Stimulated activated CD4-positive, alpha-beta T cell treated with anti-CD3 and anti-CD28 coated beads, Interleukin-4, amount 100 ng/mL, for 1 hour (primary cell): ENCODE measurements around the gene ATP6V0C.

Experiments used
- DNase-seq: peaks from one replicate; pipeline ENCODE4 v3.0.0-alpha.2; 2020

The ATP6V0C gene

GRCh38 chr16:2493605-2494004 is 20.1 kb upstream of the ATP6V0C start:
- no peak for DNase-seq

DNA sequence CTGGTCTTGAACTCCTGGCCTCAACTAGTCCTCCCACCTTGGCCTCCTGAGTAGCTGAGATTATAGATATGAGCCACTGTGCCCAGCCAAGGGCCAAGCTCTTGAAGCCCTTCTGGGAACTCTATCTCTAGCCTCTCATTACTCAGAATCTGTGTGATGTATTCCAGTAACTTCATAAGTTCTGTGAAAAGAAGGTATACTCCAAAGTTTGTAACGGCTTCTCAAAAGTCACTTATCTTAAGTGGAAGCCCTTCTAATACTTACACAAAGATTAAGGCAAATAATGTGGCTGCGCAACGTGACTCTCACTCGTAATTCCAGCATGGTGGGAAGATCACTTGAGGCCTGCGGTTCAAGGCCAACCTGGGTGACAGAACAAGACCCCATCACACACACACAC is 19.1 kb upstream of the ATP6V0C start:
- no peak for DNase-seq

DNA sequence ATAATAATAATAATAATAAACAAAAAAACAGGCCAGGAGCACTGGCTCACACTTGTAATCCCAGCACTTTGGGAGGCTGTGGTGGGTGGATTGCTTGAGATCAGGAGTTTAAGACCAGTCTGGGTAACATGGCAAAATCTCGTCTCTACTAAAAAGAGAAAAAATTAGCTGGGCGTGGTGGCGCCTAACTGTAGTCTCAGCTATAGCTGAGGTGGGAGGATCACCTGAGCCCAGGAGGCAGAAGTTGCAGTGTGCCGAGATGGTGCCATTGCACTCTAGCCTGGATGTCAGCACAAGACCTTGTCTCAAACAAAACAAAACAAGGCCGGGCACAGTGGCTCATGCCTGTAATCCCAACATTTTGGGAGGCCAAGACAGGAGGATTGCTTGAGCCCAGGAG is 18.7 kb upstream of the ATP6V0C start:
- DNase-seq, result no peak

DNA sequence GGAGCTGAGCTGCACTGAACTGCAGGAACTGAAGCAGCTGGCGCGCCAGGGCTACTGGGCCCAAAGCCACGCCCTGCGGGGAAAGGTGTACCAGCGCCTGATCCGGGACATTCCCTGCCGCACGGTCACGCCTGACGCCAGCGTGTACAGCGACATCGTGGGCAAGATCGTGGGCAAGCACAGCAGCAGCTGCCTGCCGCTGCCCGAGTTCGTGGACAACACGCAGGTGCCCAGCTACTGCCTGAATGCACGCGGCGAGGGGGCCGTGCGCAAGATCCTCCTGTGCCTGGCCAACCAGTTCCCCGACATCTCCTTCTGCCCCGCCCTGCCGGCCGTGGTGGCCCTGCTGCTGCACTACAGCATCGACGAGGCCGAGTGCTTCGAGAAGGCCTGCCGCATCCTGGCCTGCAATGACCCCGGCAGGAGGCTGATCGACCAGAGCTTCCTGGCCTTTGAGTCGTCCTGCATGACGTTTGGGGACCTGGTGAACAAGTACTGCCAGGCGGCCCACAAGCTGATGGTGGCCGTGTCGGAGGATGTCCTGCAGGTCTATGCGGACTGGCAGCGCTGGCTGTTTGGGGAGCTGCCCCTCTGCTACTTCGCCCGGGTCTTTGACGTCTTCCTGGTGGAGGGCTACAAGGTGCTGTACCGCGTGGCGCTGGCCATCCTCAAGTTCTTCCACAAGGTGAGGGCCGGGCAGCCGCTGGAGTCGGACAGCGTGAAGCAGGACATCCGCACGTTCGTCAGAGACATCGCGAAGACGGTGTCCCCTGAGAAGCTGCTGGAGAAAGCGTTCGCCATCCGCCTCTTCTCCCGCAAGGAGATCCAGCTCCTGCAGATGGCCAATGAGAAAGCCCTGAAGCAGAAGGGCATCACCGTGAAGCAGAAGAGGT is 17.3 kb upstream of the ATP6V0C start:
- DNase-seq, result no peak

- no peak for DNase-seq
These were observed 16.6 kb upstream of the ATP6V0C start for GRCh38 chr16:2497116-2497630.

- no peak for DNase-seq
These were observed 15.9 kb upstream of the ATP6V0C start for GRCh38 chr16:2497695-2498484.

GRCh38 chr16:2498531-2499253 is 15.1 kb upstream of the ATP6V0C start:
- no peak for DNase-seq

- no peak for DNase-seq
These were observed 14.3 kb upstream of the ATP6V0C start for GRCh38 chr16:2499454-2499853.

- no peak for DNase-seq
These were observed 13.8 kb upstream of the ATP6V0C start for GRCh38 chr16:2499890-2500429.

DNA sequence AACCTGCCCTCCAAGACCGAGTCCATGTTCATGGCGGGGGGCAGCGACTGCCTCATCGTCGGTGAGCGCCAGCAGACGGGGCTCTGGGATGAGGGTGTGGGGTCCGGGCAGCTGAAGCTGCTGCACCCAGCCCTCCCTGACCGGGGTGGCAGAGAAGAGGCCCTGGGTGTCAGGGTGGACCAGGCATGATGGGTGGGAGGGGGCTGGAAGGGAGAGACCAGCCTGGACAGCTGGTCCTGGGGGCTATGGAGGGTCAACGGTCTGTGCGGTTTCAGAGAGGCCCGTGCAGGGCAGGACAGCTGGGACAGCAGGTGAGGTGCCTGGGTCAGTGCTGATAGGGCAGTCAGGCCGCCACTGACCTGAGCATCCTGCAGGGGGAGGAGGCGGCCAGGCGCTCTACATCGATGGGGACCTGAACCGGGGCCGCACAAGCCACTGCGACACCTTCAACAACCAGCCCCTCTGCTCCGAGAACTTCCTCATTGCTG is 13.3 kb upstream of the ATP6V0C start:
- DNase-seq, result no peak

DNA sequence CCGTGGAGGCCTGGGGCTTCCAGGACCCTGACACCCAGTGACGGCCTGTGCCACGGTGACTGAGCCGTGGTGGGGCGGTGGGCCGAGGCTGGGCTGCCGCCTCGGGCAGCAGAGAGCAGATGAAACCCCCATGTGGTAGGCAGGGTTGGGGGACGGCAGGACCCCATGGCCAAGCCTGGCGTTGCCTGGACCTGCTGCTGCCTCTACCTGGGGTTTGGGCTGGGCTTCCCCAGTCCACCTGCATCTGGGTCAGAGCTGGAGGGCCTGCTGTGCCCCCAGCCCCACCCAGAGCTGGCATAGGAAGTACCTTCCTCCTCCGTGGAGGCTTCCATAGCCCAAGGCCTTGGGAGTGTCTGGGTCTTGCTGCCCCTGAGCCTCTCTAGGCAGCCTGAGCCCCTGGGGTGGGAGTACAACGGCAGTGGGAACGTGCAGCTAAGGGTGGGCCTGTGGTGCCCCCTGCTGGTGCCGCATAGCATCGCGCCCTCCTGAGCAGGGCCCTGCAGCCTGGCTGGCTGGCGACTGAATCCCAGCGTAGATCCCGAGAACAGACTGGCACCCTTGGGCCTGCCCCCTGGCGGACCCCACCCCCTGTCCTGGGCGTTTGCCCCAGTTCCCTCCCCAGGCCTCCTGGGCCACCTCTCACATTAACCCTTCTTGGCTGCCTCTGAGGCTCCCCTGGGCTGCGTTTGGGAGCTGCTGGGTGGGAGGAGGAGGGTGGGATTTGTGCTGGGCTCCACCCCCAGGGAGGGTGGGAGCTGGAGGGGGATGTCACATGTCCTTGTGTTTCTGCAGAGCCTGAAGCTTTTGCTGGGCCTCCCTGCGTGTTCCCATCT is 12.6 kb upstream of the ATP6V0C start:
- peak; percentile 81 for DNase-seq

DNA sequence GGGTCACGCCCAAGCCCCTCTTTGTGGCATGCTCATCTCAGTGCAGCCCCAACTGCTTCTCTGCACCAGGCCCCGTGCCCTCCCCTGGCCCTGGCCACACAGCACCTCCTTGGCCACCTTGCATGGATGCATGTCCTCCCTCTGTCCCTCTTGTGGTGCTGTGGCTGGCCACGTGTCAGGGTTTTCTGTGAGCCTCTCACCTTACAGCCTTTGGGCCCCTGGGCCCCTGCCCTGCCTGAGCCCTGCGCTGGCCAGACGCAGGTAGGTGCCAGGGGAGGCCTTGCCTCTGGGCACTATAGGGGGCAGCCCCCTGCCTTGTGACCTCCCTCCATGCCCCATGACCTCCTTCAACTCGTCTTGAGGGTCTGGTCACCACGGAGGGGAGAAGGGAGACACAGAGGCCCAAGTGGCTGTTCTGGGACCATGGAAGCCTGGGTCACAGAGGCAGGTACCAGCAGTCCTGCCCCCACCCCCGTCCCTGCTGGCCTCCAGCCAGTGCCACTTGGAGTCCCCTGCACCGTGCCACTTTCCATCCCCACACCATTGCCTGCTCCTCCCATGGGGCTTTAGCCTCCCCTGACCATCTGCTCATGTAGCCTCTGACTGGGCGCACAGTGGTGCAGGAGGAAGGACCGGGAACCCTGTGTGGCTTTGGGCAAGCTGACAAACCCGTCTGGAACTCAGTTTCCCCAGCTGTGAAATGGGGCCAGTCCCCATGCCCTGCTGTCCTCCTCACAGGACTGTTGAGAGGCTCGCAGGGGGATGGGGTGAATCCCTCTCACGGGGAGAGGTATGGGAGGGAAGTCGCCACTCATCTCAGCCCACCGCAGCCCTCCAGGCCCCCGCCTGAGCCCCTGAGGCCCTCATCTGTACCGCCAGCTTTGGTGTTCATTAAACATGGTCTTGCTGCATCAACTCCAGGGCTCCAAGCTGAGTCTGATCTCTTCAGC is 11.5 kb upstream of the ATP6V0C start:
- no peak for DNase-seq

DNA sequence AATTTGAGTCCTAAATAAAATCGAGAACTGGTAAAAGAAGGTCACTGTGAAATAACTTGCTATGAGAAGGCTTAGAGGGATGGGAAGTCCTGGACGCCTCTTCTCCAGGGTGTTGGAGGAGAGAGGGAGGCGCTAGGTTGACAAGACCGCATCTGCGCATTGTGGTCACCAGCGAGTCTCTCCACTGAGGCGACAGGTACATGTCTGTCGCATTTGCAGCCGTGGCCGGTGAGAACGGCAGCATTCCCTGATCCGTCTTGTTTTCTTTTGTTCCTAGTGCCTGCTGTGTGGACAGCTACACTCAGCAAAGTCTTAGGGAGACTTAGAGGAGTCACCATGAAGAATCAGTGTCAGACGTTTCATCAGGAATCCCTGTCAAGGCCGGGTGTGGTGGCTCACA is 8.1 kb upstream of the ATP6V0C start:
- no peak for DNase-seq

GRCh38 chr16:2507052-2507659 is 6.6 kb upstream of the ATP6V0C start:
- DNase-seq, result no peak

GRCh38 chr16:2507665-2508064 is 6.1 kb upstream of the ATP6V0C start:
- no peak for DNase-seq

GRCh38 chr16:2508722-2509400 is 4.9 kb upstream of the ATP6V0C start:
- DNase-seq, result no peak

DNA sequence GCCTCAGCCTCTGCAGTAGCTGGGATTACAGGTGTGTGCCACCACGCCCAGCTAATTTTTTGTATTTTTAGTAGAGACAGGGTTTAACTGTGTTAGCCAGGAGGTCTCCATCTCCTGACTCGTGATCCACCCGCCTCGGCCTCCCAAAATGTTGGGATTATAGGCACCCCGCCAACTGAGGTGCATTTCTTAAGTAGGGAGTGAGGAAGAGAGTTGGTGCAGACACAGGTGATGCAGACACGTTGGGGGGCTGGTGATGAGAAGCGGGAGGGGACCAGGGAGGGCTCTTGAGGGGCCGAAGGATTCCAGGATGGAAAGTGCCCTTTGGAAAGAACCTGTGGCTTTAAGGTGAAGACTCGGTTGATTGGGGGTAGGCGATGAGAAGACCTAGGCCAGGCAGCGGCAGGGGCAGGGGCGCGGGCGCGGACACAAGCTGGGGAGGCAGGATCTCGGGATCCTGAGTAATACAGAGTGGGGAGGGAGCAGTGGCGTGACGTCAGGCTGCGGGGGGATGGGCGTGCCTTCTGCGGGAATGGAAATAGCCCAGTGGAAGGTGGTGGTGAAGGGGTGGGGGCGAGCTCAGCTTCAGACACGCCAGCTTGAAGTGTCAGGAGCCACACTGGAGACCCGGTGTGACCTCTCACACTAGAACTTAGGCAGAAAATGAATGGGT is 2.5 kb upstream of the ATP6V0C start:
- no peak for DNase-seq

DNA sequence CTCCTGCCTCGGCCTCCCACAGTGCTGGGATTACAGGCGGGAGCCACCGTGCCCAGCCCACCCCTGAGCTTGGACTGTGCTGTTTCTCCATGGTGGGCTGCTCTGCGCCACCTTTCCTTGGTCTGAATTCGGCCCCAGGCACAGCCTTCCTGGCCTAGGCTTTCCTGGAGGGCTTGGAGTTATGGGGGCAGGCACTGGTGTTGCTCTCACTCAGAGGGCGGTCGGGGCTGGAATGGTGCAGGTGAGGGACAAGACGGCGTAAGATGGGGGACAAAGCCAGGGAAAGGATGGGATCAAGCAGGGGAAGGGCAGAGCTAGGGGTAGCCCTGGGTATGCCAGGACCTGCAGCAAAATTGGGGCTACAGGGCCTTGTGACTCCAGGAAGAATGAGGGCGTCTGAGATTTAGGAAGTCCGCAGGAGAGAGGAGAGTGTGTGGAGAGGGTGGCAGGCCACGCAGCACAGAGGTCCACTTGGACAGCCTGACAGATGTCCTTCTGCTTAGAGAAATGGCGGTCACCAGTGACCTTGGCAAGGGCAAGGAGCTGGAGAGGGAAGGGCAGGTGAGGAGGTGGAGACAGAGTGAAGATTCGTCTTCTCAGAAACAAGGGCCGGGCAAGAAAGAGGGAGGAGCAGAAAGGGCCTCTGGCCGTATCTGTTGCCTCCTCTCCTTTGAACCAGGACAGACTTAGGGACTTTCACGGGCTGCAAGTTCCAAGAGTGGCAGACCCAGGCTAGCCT is 1.6 kb upstream of the ATP6V0C start:
- DNase-seq, result no peak
